Motor neuron (in vitro differentiated cells): ENCODE results near the gene CNTNAP5. TPM values are rescaled to one million over a fixed set of nuclear protein-coding genes. Genes with fewer than 3 reads are reported as not detected.

Experiments
- ATAC-seq, 8 experiments: fragments of 200-7000 bp; cut with Tn5 transposase; replicated peaks in 6 of 8; 2 replicates each; pipeline ENCODE4 v1.8.0; 2021; ENCODE audit warnings: mild to moderate bottlenecking in 8 of 8, moderate library complexity in 8 of 8
- H3K27ac ChIP-seq, 2 donors: fragments of 250-450 bp; sonication (Bioruptor Pico); 2 replicates each; pipeline ENCODE4 v1.9.0; 2021; ENCODE audit warnings: antibody characterized with exemption in 2 of 2, mild to moderate bottlenecking in 2 of 2, moderate library complexity in 1 of 2
- H3K4me1 ChIP-seq, 2 donors: fragments of 250-450 bp; sonication (Bioruptor Pico); replicated peaks in 1 of 2; 2 replicates each; pipeline ENCODE4 v1.6.1; 2021; ENCODE audit warnings: antibody characterized with exemption in 2 of 2, mild to moderate bottlenecking in 2 of 2, moderate library complexity in 1 of 2
- H3K4me3 ChIP-seq, 5 donors: fragments of 250-450 bp; sonication (Bioruptor Pico); 2 replicates each; pipeline ENCODE4 v1.9.0; 2021; ENCODE audit warnings: antibody characterized with exemption in 5 of 5, mild to moderate bottlenecking in 5 of 5, moderate library complexity in 4 of 5
- WGBS, 10 experiments: fragments of 450-650 bp; shearing (Covaris generic); methylation state at CpG; one replicate each; pipeline ENCODE4 v1.0.0; 2022; 5-methylcytosine and 5-hydroxymethylcytosine counted together
- in situ Hi-C, 9 experiments: fragments of 400-800 bp; cut with MboI; loops; one replicate each; pipeline ENCODE4 v1.15.0; 2021; ENCODE audit warnings: low sequenced_read_pairs in 9 of 9, low pct_unique_long_range_greater_than_20kb in 2 of 9; ENCODE audit not compliant: unreplicated experiment in 9 of 9
- total RNA-seq, 8 experiments: library from RNA; unstranded; fragments of 300-600 nt; gene quantifications; 2 replicates each; pipeline versions ENCODE4 v1.2.3 to v1.2.4, GENCODE V29; 2022

CNTNAP5 gene
- total RNA-seq, 8 experiments from 2014 or later, result 0.28 to 12.6 (median 8.7) TPM; not detected in 2

GRCh38 chr2:124035001-124035400 is 9.9 kb downstream of the CNTNAP5 start:
- no peak overlapping the region for H3K4me3 ChIP-seq
- H3K27ac ChIP-seq, result no peak overlapping the region
- peaks cover 0 to 34% of the 10 kb centered on the region in 2 donors for H3K4me1 ChIP-seq
- 0 to 100% (median 79%) methylated on average over 1 of the region's 1 CpG; no CpG with 5 or more reads in 1 of the 10 experiments for WGBS, 10 experiments
- ATAC-seq, result no peak
- in situ Hi-C loops, result no loop called here

GRCh38 chr2:124039032-124039431 is 13.9 kb downstream of the CNTNAP5 start:
- WGBS, 10 experiments, result 0 to 100% (median 52%) methylated on average over 1 to 2 of the region's 2 CpGs; no CpG with 5 or more reads in 1 of the 10 experiments
- H3K4me3 ChIP-seq, result no peak overlapping the region
- H3K4me1 ChIP-seq, result peaks cover 2 to 23% of the 10 kb centered on the region in 2 donors
- H3K27ac ChIP-seq, result no peak overlapping the region
- in situ Hi-C loops, result no loop called here
- no peak for ATAC-seq

- WGBS, 10 experiments, result 7 to 91% (median 72%) methylated on average over 2 to 4 of the region's 4 CpGs; no CpG with 5 or more reads in 1 of the 10 experiments
- Histone ChIP-seq H3K27ac (no peak overlapping the region), H3K4me1 (peaks cover 2 to 21% of the 10 kb centered on the region in 2 donors), H3K4me3 (no peak overlapping the region)
- peak in 5 of 8 experiments; percentile 19 to 90 (median 75) for ATAC-seq
- in situ Hi-C loops, result no loop called here
Observed at GRCh38 chr2:124039762-124040291, 14.7 kb downstream of the CNTNAP5 start.

- peaks cover 3 to 14% of the 10 kb centered on the region in 2 donors for H3K4me1 ChIP-seq
- no peak for ATAC-seq
- no peak overlapping the region for H3K27ac ChIP-seq
- in situ Hi-C loops, result no loop called here
- H3K4me3 ChIP-seq, result no peak overlapping the region
- 0 to 88% (median 54%) methylated on average over 1 to 2 of the region's 2 CpGs; no CpG with 5 or more reads in 3 of the 10 experiments for WGBS, 10 experiments
Observed at GRCh38 chr2:124045894-124046293, 20.8 kb downstream of the CNTNAP5 start.

GRCh38 chr2:124046332-124046731 is 21.2 kb downstream of the CNTNAP5 start:
- peak in 2 of 8 experiments; percentile 15 to 21 for ATAC-seq
- 0 to 53% (median 23%) methylated on average over 1 to 3 of the region's 3 CpGs; no CpG with 5 or more reads in 1 of the 10 experiments for WGBS, 10 experiments
- H3K27ac ChIP-seq, result no peak overlapping the region
- peaks cover 3 to 13% of the 10 kb centered on the region in 2 donors for H3K4me1 ChIP-seq
- in situ Hi-C loops, result no loop called here
- H3K4me3 ChIP-seq, result no peak overlapping the region

- in situ Hi-C loops, result no loop called here
- WGBS, 10 experiments, result 0 to 83% (median 60%) methylated on average over 1 to 2 of the region's 2 CpGs; no CpG with 5 or more reads in 1 of the 10 experiments
- H3K4me3 ChIP-seq, result no peak overlapping the region
- no peak overlapping the region for H3K27ac ChIP-seq
- no peak for ATAC-seq
- peaks cover 3 to 12% of the 10 kb centered on the region in 2 donors for H3K4me1 ChIP-seq
Observed at GRCh38 chr2:124048102-124048501, 23.0 kb downstream of the CNTNAP5 start.

GRCh38 chr2:124048664-124049063 is 23.6 kb downstream of the CNTNAP5 start:
- WGBS, 10 experiments, result 0 to 100% (median 82%) methylated on average over 1 to 2 of the region's 2 CpGs; no CpG with 5 or more reads in 1 of the 10 experiments
- ATAC-seq, result no peak
- H3K4me3 ChIP-seq, result no peak overlapping the region
- peaks cover 3 to 12% of the 10 kb centered on the region in 2 donors for H3K4me1 ChIP-seq
- no peak overlapping the region for H3K27ac ChIP-seq
- in situ Hi-C loops, result no loop called here

- WGBS, 10 experiments, result 22 to 100% (median 83%) methylated on average over 1 to 3 of the region's 4 CpGs
Observed at GRCh38 chr2:124049136-124049535, 24.0 kb downstream of the CNTNAP5 start.

GRCh38 chr2:124050833-124051497 is 25.9 kb downstream of the CNTNAP5 start:
- 0 to 100% (median 61%) methylated on average over 1 to 2 of the region's 2 CpGs; no CpG with 5 or more reads in 2 of the 10 experiments for WGBS, 10 experiments
- no peak for ATAC-seq
- Histone ChIP-seq H3K27ac (no peak overlapping the region), H3K4me3 (no peak overlapping the region), H3K4me1 (peaks cover 3 to 10% of the 10 kb centered on the region in 2 donors)
- in situ Hi-C loops, result no loop called here

More at GRCh38 chr2:124049136-124049535, 24.0 kb downstream of the CNTNAP5 start:
- H3K4me3 ChIP-seq, result no peak overlapping the region
- in situ Hi-C loops, result no loop called here
- ATAC-seq, result no peak
- H3K27ac ChIP-seq, result no peak overlapping the region
- H3K4me1 ChIP-seq, result peaks cover 3 to 12% of the 10 kb centered on the region in 2 donors

GRCh38 chr2:124053796-124054195 is 28.7 kb downstream of the CNTNAP5 start:
- no peak overlapping the region for H3K4me3 ChIP-seq
- 0 to 90% (median 52%) methylated on average over 1 to 3 of the region's 3 CpGs; no CpG with 5 or more reads in 1 of the 10 experiments for WGBS, 10 experiments
- in situ Hi-C loops, result no loop called here
- no peak overlapping the region for H3K27ac ChIP-seq
- peaks cover 0 to 2% of the 10 kb centered on the region in 2 donors for H3K4me1 ChIP-seq
- ATAC-seq, result no peak

GRCh38 chr2:124063596-124063995 is 38.5 kb downstream of the CNTNAP5 start:
- no peak overlapping the region for H3K4me3 ChIP-seq
- in situ Hi-C loops, result no loop called here
- no peak overlapping the region for H3K27ac ChIP-seq
- WGBS, 10 experiments, result 0 to 100% (median 86%) methylated on average over 1 to 2 of the region's 2 CpGs; no CpG with 5 or more reads in 1 of the 10 experiments
- H3K4me1 ChIP-seq, result no peaks in the 10 kb centered on the region
- no peak for ATAC-seq

GRCh38 chr2:124065636-124066035 is 40.5 kb downstream of the CNTNAP5 start:
- no peak for ATAC-seq
- in situ Hi-C loops, result no loop called here
- Histone ChIP-seq H3K4me3 (no peak overlapping the region), H3K27ac (no peak overlapping the region), H3K4me1 (no peaks in the 10 kb centered on the region)
- WGBS, 10 experiments, result 3 to 96% (median 60%) methylated on average over 1 to 4 of the region's 4 CpGs; no CpG with 5 or more reads in 1 of the 10 experiments

GRCh38 chr2:124066776-124067175 is 41.7 kb downstream of the CNTNAP5 start:
- in situ Hi-C loops, result no loop called here
- H3K4me1 ChIP-seq, result no peaks in the 10 kb centered on the region
- no peak for ATAC-seq
- no peak overlapping the region for H3K27ac ChIP-seq
- H3K4me3 ChIP-seq, result no peak overlapping the region
